Fibroblast of pulmonary artery (primary cell): Measurements from ENCODE around the gene PLA2G6.

ENCODE experiments used
- DNase-seq: peaks from one replicate; pipeline ENCODE4 v3.0.0-alpha.2; 2010; ENCODE audit warnings: low read depth
- H3K4me3 ChIP-seq: replicated peaks from 2 replicates; pipeline ENCODE4 v1.5.1; 2011; ENCODE audit warnings: low read depth, mild to moderate bottlenecking, control low read depth, low read length, moderate library complexity
- TF ChIP-seq, protein P1 (sequence below): IDR thresholded peaks from 2 replicates; pipeline ENCODE4 v1.5.1; 2011; ENCODE audit warnings: mild to moderate bottlenecking, control low read depth, low read length, inconsistent platforms; ENCODE audit errors: missing control alignments

The PLA2G6 gene

DNA sequence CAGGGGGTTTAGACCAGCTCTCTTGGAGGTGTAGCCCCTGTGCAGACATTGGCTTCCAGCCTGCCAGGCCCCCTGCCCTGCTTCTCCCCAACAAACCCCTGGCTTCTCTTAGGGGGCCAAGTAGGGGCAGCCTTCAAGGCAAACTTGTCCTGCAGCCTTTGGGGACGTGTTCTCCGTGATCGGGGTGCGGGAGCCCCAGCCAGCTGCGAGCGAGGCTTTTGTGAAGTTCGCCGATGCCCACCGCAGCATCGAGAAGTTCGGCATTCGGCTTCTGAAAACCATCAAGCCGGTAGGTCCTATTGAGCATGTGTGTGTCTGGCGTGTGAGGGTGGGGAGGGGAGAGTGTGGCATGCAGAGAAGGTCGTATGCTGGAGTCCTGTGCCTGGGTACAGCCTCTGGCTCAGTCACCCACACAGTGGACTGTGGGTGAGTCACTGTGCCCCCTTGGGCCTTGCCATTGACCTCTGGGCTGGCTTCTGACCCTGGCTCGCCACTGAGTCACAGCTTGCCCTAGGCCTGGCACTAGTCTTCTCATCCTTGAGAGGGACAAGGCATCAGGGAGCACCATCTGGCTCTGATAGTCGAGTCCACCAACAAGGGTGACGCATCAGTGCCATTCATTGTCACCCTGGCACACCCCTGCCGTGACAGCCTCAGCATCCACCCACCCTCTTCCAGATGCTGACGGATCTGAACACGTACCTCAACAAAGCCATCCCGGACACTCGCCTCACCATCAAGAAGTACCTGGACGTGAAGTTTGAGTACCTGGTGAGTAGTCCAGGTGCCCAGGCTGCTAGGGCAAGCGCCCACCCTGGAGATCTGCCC is 109.1 kb downstream of the PLA2G6 start:
- no peak for DNase-seq
- no peak overlapping the region for H3K4me3 ChIP-seq
- TF ChIP-seq, protein P1, sequence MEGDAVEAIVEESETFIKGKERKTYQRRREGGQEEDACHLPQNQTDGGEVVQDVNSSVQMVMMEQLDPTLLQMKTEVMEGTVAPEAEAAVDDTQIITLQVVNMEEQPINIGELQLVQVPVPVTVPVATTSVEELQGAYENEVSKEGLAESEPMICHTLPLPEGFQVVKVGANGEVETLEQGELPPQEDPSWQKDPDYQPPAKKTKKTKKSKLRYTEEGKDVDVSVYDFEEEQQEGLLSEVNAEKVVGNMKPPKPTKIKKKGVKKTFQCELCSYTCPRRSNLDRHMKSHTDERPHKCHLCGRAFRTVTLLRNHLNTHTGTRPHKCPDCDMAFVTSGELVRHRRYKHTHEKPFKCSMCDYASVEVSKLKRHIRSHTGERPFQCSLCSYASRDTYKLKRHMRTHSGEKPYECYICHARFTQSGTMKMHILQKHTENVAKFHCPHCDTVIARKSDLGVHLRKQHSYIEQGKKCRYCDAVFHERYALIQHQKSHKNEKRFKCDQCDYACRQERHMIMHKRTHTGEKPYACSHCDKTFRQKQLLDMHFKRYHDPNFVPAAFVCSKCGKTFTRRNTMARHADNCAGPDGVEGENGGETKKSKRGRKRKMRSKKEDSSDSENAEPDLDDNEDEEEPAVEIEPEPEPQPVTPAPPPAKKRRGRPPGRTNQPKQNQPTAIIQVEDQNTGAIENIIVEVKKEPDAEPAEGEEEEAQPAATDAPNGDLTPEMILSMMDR, result no peak

DNA sequence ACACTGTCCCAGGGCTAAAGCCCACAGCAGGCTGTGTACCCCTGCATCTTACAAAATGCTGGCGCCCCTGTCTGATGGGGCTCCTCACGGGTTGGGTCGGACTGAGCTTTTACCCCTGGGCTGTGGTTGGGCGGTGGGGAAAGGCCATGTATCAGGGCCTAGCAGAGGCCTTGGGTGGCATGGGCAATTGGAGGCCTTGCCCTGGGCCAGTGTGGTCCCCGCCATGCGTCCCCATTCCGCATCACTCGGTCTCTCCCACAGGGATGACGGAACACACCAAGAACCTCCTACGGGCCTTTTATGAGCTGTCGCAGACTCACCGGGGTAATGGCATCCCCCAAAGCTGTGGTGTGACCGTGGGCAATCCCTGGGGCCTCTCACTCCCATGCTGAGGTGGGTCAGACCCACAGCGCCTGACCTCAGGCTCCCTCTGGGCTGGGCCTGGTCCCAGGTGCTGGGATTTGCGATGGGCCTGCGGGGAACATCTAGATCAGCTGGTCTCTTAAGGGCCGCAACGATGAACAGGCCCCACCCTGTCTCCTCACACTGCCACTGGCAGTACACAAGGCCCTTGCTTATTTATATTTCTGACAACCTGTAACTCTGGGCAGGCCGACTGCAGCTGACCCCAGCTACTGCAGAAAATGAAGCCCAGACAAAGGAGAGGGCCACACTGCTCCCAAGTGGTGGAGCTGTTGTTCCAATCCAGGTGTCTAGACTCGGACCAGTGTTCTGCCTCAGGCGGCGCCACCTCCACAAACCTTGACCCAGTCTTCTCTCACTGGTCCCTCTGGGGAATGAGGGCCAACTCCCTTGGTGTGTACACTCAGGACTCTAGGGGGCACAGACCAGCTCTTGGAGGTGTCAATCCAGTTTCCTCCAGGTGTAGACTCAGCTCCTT is 110.0 kb downstream of the PLA2G6 start:
- TF ChIP-seq, protein P1, result no peak
- DNase-seq, result no peak
- H3K4me3 ChIP-seq, result no peak overlapping the region

GRCh38 chr22:38070250-38070921 is 111.2 kb downstream of the PLA2G6 start:
- TF ChIP-seq, protein P1, result no peak
- DNase-seq, result no peak
- H3K4me3 ChIP-seq, result no peak overlapping the region

GRCh38 chr22:38069372-38070249 is 112.0 kb downstream of the PLA2G6 start:
- DNase-seq, result peak; percentile 31
- H3K4me3 ChIP-seq, result no peak overlapping the region
- TF ChIP-seq, protein P1, result peak; percentile 36

DNA sequence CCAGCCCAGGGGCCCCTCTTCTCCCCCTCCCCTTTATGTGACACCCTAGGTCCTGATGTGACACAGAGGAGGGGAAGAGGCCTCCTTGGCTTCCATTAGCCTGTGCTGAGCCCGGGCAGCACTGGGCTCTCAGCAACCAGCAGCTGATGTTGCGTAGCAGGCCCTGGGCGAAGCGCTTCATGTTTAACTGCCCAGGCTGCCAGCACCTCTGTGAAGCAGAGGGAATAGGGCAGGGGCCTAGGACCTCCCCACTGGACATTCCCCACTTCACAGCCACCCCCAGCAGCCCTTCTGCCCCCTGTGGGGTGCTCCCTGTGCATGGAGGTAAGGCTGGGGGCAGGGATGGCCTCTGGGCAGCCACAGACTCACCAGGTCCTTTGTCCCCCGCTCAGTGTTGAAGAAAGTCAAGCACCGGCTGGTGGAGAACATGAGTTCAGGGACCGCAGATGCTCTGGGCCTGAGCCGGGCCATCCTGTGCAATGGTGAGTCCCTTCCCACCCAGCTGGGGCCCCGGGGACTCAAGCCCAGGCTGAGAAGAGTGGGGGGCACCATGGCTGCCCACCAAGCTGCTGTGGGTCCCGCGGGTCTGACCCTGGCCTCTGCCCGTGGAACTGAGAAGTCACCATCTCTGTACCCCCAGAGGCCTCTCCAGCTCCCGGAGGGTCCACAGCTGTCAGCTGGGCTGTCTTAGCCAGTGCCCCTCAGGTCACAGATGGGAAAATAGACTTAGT is 112.8 kb downstream of the PLA2G6 start:
- TF ChIP-seq, protein P1, result no peak
- H3K4me3 ChIP-seq, result no peak overlapping the region
- no peak for DNase-seq
